ENCODE data around the gene EPHA4. TPM values are rescaled to one million over a fixed set of nuclear protein-coding genes. Genes with fewer than 3 reads are reported as not detected.

Gene EPHA4
- total RNA-seq, 1 experiment from 2014 or later = 2.7 TPM

GRCh38 chr2:221377597-221377996, 194.5 kb downstream of the EPHA4 start:
- DNase-seq (ENCODE audit: low read depth in 1 of 2, low spot score in 2 of 2) = no peak
- Histone ChIP-seq H3K4me3 (no peak overlapping the region), H3K27me3 (replicated peaks) (no peaks in the 10 kb centered on the region), H3K27ac (no peak overlapping the region), H3K4me1 (replicated peaks) (no peaks in the 10 kb centered on the region), H3K9me3 (replicated peaks) (0 out of 2 replicates have a peak, but pooled peaks cover 2% of the 10 kb centered on the region), H3K36me3 (no peaks in the 10 kb centered on the region)

- Histone ChIP-seq H3K4me1 (replicated peaks) (no peaks in the 10 kb centered on the region), H3K36me3 (no peaks in the 10 kb centered on the region), H3K27me3 (replicated peaks) (no peaks in the 10 kb centered on the region), H3K27ac (no peak overlapping the region), H3K9me3 (replicated peaks) (no peaks in the 10 kb centered on the region), H3K4me3 (no peak overlapping the region)
- DNase-seq (ENCODE audit: low read depth in 1 of 2, low spot score in 2 of 2) = no peak
Observed at GRCh38 chr2:221377066-221377465, 195.0 kb downstream of the EPHA4 start.

GRCh38 chr2:221374234-221374633, 197.9 kb downstream of the EPHA4 start:
- no peaks in the 10 kb centered on the region for H3K9me3 ChIP-seq (replicated peaks)
- no peak for DNase-seq (ENCODE audit: low read depth in 1 of 2, low spot score in 2 of 2)
- H3K27ac ChIP-seq = no peak overlapping the region
- H3K4me3 ChIP-seq = no peak overlapping the region
- H3K36me3 ChIP-seq = no peaks in the 10 kb centered on the region
- no peaks in the 10 kb centered on the region for H3K27me3 ChIP-seq (replicated peaks)
- H3K4me1 ChIP-seq (replicated peaks) = no peaks in the 10 kb centered on the region

- no peak for DNase-seq (ENCODE audit: low read depth in 1 of 2, low spot score in 2 of 2)
- no peaks in the 10 kb centered on the region for H3K4me1 ChIP-seq (replicated peaks)
- no peaks in the 10 kb centered on the region for H3K27me3 ChIP-seq (replicated peaks)
- no peaks in the 10 kb centered on the region for H3K9me3 ChIP-seq (replicated peaks)
- H3K27ac ChIP-seq = no peak overlapping the region
- H3K36me3 ChIP-seq = no peaks in the 10 kb centered on the region
- H3K4me3 ChIP-seq = no peak overlapping the region
Observed at GRCh38 chr2:221372907-221373306, 199.2 kb downstream of the EPHA4 start.

GRCh38 chr2:221372159-221372884, 199.8 kb downstream of the EPHA4 start:
- Histone ChIP-seq H3K4me1 (replicated peaks) (no peaks in the 10 kb centered on the region), H3K9me3 (replicated peaks) (no peaks in the 10 kb centered on the region), H3K4me3 (no peak overlapping the region), H3K27ac (no peak overlapping the region), H3K36me3 (no peaks in the 10 kb centered on the region), H3K27me3 (replicated peaks) (no peaks in the 10 kb centered on the region)
- no peak for DNase-seq (ENCODE audit: low read depth in 1 of 2, low spot score in 2 of 2)

- H3K4me3 ChIP-seq = no peak overlapping the region
- DNase-seq (ENCODE audit: low read depth in 1 of 2, low spot score in 2 of 2) = no peak
- no peak overlapping the region for H3K27ac ChIP-seq
- no peaks in the 10 kb centered on the region for H3K9me3 ChIP-seq (replicated peaks)
- H3K4me1 ChIP-seq (replicated peaks) = no peaks in the 10 kb centered on the region
- no peaks in the 10 kb centered on the region for H3K27me3 ChIP-seq (replicated peaks)
- H3K36me3 ChIP-seq = no peaks in the 10 kb centered on the region
Observed at GRCh38 chr2:221371347-221371746, 200.8 kb downstream of the EPHA4 start.

GRCh38 chr2:221370857-221371211, 201.3 kb downstream of the EPHA4 start:
- H3K36me3 ChIP-seq = no peaks in the 10 kb centered on the region
- H3K4me3 ChIP-seq = no peak overlapping the region
- H3K9me3 ChIP-seq (replicated peaks) = no peaks in the 10 kb centered on the region
- no peaks in the 10 kb centered on the region for H3K4me1 ChIP-seq (replicated peaks)
- DNase-seq (ENCODE audit: low read depth in 1 of 2, low spot score in 2 of 2) = no peak
- no peaks in the 10 kb centered on the region for H3K27me3 ChIP-seq (replicated peaks)
- no peak overlapping the region for H3K27ac ChIP-seq

GRCh38 chr2:221370076-221370856, 201.8 kb downstream of the EPHA4 start:
- Histone ChIP-seq H3K27ac (no peak overlapping the region), H3K4me3 (no peak overlapping the region), H3K27me3 (replicated peaks) (no peaks in the 10 kb centered on the region), H3K36me3 (no peaks in the 10 kb centered on the region), H3K9me3 (replicated peaks) (no peaks in the 10 kb centered on the region), H3K4me1 (replicated peaks) (no peaks in the 10 kb centered on the region)
- DNase-seq (ENCODE audit: low read depth in 1 of 2, low spot score in 2 of 2) = no peak

All from SJSA1 (cell line).